ENCODE data around the gene FMNL2.

The FMNL2 gene

GRCh38 chr2:152408254-152408653 lies 73.3 kb downstream of the FMNL2 start:
- no peaks in the 10 kb centered on the region for H3K27me3 Mint-ChIP-seq
- H3K36me3 Mint-ChIP-seq, result no peaks in the 10 kb centered on the region
- DNase-seq (no peak), ATAC-seq (replicated peaks) (no peak)
- peaks cover 13 to 35% of the 10 kb centered on the region in 2 donors for H3K4me1 Mint-ChIP-seq
- no peak overlapping the region for H3K4me3 Mint-ChIP-seq
- no peak overlapping the region for H3K27ac Mint-ChIP-seq
- H3K9me3 Mint-ChIP-seq, result no peaks in the 10 kb centered on the region

GRCh38 chr2:152409386-152410164 lies 74.6 kb downstream of the FMNL2 start:
- H3K4me1 Mint-ChIP-seq, result peaks cover 13 to 35% of the 10 kb centered on the region in 2 donors
- no peak for ATAC-seq (replicated peaks)
- H3K36me3 Mint-ChIP-seq, result no peaks in the 10 kb centered on the region
- no peaks in the 10 kb centered on the region for H3K9me3 Mint-ChIP-seq
- DNase-seq, result no peak
- H3K27ac Mint-ChIP-seq, result no peak overlapping the region
- H3K4me3 Mint-ChIP-seq, result no peak overlapping the region
- H3K27me3 Mint-ChIP-seq, result peaks cover 0 to 5% of the 10 kb centered on the region in 2 donors

DNA sequence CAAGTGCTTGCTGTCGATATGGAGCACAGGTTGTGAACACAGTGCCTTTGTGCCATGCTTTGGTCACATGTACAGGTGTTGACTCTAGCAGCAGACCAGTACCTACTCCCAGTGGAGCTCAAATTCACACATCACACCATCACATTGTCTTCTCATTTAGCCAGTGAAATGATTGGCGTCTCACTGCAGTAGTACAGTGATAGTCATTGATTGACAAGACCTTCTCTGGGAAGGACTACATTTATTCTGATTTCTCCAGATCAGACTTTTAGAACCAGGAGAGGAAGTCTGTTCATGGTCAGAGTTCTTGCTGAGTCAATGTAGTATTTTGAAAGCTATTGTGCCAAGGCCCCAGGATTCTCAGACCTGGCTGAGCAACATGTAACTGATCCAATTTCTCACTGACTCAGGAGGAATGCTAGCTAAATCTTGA lies 75.2 kb downstream of the FMNL2 start:
- Mint-ChIP-seq H3K4me3 (no peak overlapping the region), H3K9me3 (no peaks in the 10 kb centered on the region), H3K27me3 (peaks cover 0 to 5% of the 10 kb centered on the region in 2 donors), H3K36me3 (no peaks in the 10 kb centered on the region), H3K27ac (no peak overlapping the region), H3K4me1 (peaks cover 13 to 35% of the 10 kb centered on the region in 2 donors)
- DNase-seq (no peak), ATAC-seq (replicated peaks) (no peak)

DNA sequence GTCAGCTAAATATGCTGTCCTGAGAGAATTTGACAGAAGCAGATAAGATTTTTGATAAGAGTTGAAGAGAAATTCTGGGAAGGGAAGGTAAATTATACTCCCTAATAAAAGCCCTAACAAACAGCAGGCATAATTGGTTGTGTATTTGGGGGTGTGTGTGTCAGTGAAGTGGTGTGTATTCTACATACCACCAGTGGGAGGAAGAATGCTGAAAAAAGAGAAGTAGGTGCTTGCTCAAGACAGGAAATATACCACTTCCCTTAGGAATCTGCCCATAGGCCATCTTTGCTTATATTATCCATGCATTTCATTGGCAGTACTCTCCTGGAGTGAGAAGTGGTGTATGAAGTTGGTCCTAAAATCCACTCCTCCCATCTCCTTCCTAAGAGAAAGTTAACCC lies 76.2 kb downstream of the FMNL2 start:
- no peak overlapping the region for H3K4me3 Mint-ChIP-seq
- DNase-seq, result no peak
- no peaks in the 10 kb centered on the region for H3K36me3 Mint-ChIP-seq
- H3K27me3 Mint-ChIP-seq, result peaks cover 0 to 5% of the 10 kb centered on the region in 2 donors
- no peak overlapping the region for H3K27ac Mint-ChIP-seq
- no peaks in the 10 kb centered on the region for H3K9me3 Mint-ChIP-seq
- H3K4me1 Mint-ChIP-seq, result peaks cover 11 to 32% of the 10 kb centered on the region in 2 donors
- ATAC-seq (replicated peaks), result no peak

- no peaks in the 10 kb centered on the region for H3K36me3 Mint-ChIP-seq
- ATAC-seq (replicated peaks), result no peak
- no peaks in the 10 kb centered on the region for H3K9me3 Mint-ChIP-seq
- H3K4me3 Mint-ChIP-seq, result no peak overlapping the region
- no peak overlapping the region for H3K27ac Mint-ChIP-seq
- H3K4me1 Mint-ChIP-seq, result peaks cover 3 to 9% of the 10 kb centered on the region in 2 donors
- peaks cover 0 to 8% of the 10 kb centered on the region in 2 donors for H3K27me3 Mint-ChIP-seq
- no peak for DNase-seq
Measured at GRCh38 chr2:152413228-152414030, 78.5 kb downstream of the FMNL2 start.

GRCh38 chr2:152415231-152415642 lies 80.3 kb downstream of the FMNL2 start:
- Mint-ChIP-seq H3K27me3 (peaks cover 0 to 9% of the 10 kb centered on the region in 2 donors), H3K36me3 (no peaks in the 10 kb centered on the region), H3K4me3 (no peak overlapping the region), H3K9me3 (no peaks in the 10 kb centered on the region), H3K4me1 (peaks cover 3 to 7% of the 10 kb centered on the region in 2 donors), H3K27ac (no peak overlapping the region)
- DNase-seq (no peak), ATAC-seq (replicated peaks) (peak; percentile 21 to 34)

- H3K9me3 Mint-ChIP-seq, result no peaks in the 10 kb centered on the region
- DNase-seq (no peak), ATAC-seq (replicated peaks) (no peak)
- no peak overlapping the region for H3K27ac Mint-ChIP-seq
- peaks cover 0 to 13% of the 10 kb centered on the region in 2 donors for H3K27me3 Mint-ChIP-seq
- H3K4me3 Mint-ChIP-seq, result no peak overlapping the region
- H3K4me1 Mint-ChIP-seq, result peaks cover 3 to 6% of the 10 kb centered on the region in 2 donors
- H3K36me3 Mint-ChIP-seq, result no peaks in the 10 kb centered on the region
Measured at GRCh38 chr2:152415796-152416195, 80.8 kb downstream of the FMNL2 start.

DNA sequence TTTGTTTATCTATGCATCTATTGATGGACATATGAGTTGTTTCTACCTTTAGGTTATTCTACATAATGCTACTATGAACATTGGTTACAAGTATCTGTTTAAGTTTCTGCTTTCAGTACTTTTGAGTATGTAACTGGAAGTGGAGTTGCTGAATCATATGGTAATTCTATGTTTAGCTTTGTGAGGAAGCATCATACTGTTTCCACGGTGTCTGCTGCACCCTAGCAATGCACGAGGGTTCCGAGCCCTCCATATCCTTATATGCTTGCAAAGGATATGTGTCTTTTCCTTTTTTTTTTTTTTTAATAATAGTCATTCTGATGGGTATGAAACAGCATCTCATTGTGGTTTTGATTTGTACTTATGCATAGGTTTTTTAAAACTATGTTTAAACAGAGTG lies 83.7 kb downstream of the FMNL2 start:
- no peak for ATAC-seq (replicated peaks)

GRCh38 chr2:152419944-152420343 lies 85.0 kb downstream of the FMNL2 start:
- H3K4me3 Mint-ChIP-seq, result no peak overlapping the region
- H3K9me3 Mint-ChIP-seq, result no peaks in the 10 kb centered on the region
- peaks cover 0 to 2% of the 10 kb centered on the region in 2 donors for H3K4me1 Mint-ChIP-seq
- no peaks in the 10 kb centered on the region for H3K36me3 Mint-ChIP-seq
- H3K27me3 Mint-ChIP-seq, result peaks cover 0 to 8% of the 10 kb centered on the region in 2 donors
- ATAC-seq (replicated peaks), result no peak
- no peak overlapping the region for H3K27ac Mint-ChIP-seq
- no peak for DNase-seq

More for the DNA sequence above, 83.7 kb downstream of the FMNL2 start:
- no peaks in the 10 kb centered on the region for H3K36me3 Mint-ChIP-seq
- no peak overlapping the region for H3K27ac Mint-ChIP-seq
- H3K9me3 Mint-ChIP-seq, result no peaks in the 10 kb centered on the region
- DNase-seq, result no peak
- H3K4me3 Mint-ChIP-seq, result no peak overlapping the region
- H3K27me3 Mint-ChIP-seq, result peaks cover 0 to 13% of the 10 kb centered on the region in 2 donors
- H3K4me1 Mint-ChIP-seq, result peaks cover 0 to 2% of the 10 kb centered on the region in 2 donors

- ATAC-seq (replicated peaks), result no peak
Measured at GRCh38 chr2:152420363-152420762, 85.4 kb downstream of the FMNL2 start.

GRCh38 chr2:152420936-152421335 lies 86.0 kb downstream of the FMNL2 start:
- Mint-ChIP-seq H3K36me3 (no peaks in the 10 kb centered on the region), H3K9me3 (no peaks in the 10 kb centered on the region), H3K27ac (no peak overlapping the region), H3K4me1 (peaks cover 0 to 2% of the 10 kb centered on the region in 2 donors), H3K4me3 (no peak overlapping the region), H3K27me3 (peaks cover 0 to 8% of the 10 kb centered on the region in 2 donors)
- DNase-seq (no peak), ATAC-seq (replicated peaks) (peak in 1 of 2 donors; percentile 33)

More at GRCh38 chr2:152420363-152420762, 85.4 kb downstream of the FMNL2 start:
- H3K4me3 Mint-ChIP-seq, result no peak overlapping the region
- peaks cover 0 to 8% of the 10 kb centered on the region in 2 donors for H3K27me3 Mint-ChIP-seq
- peaks cover 0 to 2% of the 10 kb centered on the region in 2 donors for H3K4me1 Mint-ChIP-seq
- DNase-seq, result no peak
- no peak overlapping the region for H3K27ac Mint-ChIP-seq
- H3K9me3 Mint-ChIP-seq, result no peaks in the 10 kb centered on the region
- no peaks in the 10 kb centered on the region for H3K36me3 Mint-ChIP-seq

DNA sequence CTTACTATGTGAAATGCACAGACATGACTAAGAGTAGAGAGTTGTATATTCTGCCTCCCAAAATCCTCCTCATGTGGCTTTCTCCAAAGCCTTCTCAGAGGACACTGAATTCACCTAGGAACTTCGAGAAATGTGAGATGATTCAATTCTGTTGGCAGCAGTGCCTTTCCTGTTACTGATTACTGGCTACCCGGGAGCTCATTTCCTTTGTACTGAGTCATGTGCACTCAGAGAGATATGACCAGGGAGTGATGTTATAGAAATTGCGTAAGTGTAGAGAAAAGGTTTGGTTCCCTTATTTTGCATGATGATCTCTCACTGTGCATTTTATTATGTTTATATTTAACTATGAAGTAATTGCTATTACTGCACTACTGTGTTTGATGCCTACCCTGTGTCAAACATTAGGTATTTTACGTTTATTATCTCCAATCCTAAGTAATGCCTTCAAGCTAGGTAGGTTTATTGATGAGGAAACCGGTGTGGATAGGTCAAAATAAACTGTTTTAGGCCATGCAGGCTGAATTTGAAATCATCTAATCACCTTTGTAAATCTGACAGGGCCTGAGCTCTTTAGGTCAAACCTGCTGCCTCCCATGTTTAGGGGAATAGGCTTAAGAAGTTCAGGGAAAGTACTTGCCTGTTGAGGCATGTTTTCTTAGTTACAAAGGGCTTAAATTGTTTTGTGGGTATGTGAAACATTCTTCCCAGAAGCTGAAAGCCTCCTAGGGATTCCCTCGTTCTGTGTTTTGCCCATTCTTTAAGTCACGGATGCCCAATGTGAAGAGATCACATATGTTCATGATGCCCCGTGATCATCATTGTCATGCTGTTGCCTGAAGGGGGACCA lies 86.8 kb downstream of the FMNL2 start:
- H3K4me1 Mint-ChIP-seq, result peaks cover 0 to 2% of the 10 kb centered on the region in 2 donors
- H3K27me3 Mint-ChIP-seq, result peaks cover 0 to 8% of the 10 kb centered on the region in 2 donors
- DNase-seq (no peak), ATAC-seq (replicated peaks) (peak; percentile 67 to 78)
- H3K36me3 Mint-ChIP-seq, result no peaks in the 10 kb centered on the region
- no peak overlapping the region for H3K27ac Mint-ChIP-seq
- H3K9me3 Mint-ChIP-seq, result no peaks in the 10 kb centered on the region
- H3K4me3 Mint-ChIP-seq, result no peak overlapping the region

- Mint-ChIP-seq H3K36me3 (no peaks in the 10 kb centered on the region), H3K9me3 (no peaks in the 10 kb centered on the region), H3K4me1 (peaks cover 0 to under 1% of the 10 kb centered on the region in 2 donors), H3K4me3 (no peak overlapping the region), H3K27ac (no peak overlapping the region), H3K27me3 (peaks cover 0 to 5% of the 10 kb centered on the region in 2 donors)
- ATAC-seq (replicated peaks), result no peak
- no peak for DNase-seq
Measured at GRCh38 chr2:152423684-152424083, 88.7 kb downstream of the FMNL2 start.
